SK-N-SH treated with all-trans-retinoic acid at 6 μM for 48 hours (cell line): Measurements from ENCODE around the gene BCL10.

Experiments
- ATAC-seq: fragments of 200-7000 bp; cut with Tn5 transposase; 3 replicates; pipeline ENCODE4 v1.9.1; 2020; ENCODE audit warnings: mild to moderate bottlenecking, moderate library complexity
- ARNTL ChIP-seq: fragments of 450-650 bp; formaldehyde crosslinking; IDR thresholded peaks from 2 replicates; pipeline ENCODE4 v1.5.0; 2020; ENCODE audit warnings: low read depth, mild to moderate bottlenecking, moderate library complexity, borderline replicate concordance
- BACH2 ChIP-seq: fragments of 250-450 bp; sonication (Bioruptor Pico); IDR thresholded peaks from 2 replicates; pipeline ENCODE4 v1.9.0; 2021; ENCODE audit warnings: mild to moderate bottlenecking, borderline replicate concordance
- CSDC2 ChIP-seq: fragments of 250-450 bp; sonication (Bioruptor Pico); IDR thresholded peaks from 2 replicates; pipeline ENCODE4 v1.5.0; 2020; ENCODE audit warnings: mild to moderate bottlenecking, moderate library complexity
- ESRRG ChIP-seq: fragments of 250-450 bp; sonication (Bioruptor Pico); IDR thresholded peaks from 2 replicates; pipeline ENCODE4 v1.6.1; 2021; ENCODE audit warnings: mild to moderate bottlenecking
- GLIS3 ChIP-seq: fragments of 250-450 bp; sonication (Bioruptor Pico); IDR thresholded peaks from 2 replicates; pipeline ENCODE4 v1.5.0; 2020; ENCODE audit warnings: mild to moderate bottlenecking, moderate library complexity
- ISL1 ChIP-seq: fragments of 250-450 bp; sonication (Bioruptor Pico); IDR thresholded peaks from 2 replicates; pipeline ENCODE4 v2.1.2; 2022; ENCODE audit warnings: mild to moderate bottlenecking, moderate library complexity
- OSR1 ChIP-seq: fragments of 250-450 bp; sonication (Bioruptor Pico); IDR thresholded peaks from 2 replicates; pipeline ENCODE4 v1.8.0; 2022; ENCODE audit warnings: moderate library complexity, mild to moderate bottlenecking, inconsistent platforms
- POU6F1 ChIP-seq: fragments of 250-450 bp; sonication (Bioruptor Pico); IDR thresholded peaks from 2 replicates; pipeline ENCODE4 v1.8.0; 2021; ENCODE audit warnings: low read depth, mild to moderate bottlenecking, moderate library complexity, borderline replicate concordance
- PPARA ChIP-seq: fragments of 250-450 bp; sonication (Bioruptor Pico); IDR thresholded peaks from 2 replicates; pipeline ENCODE4 v1.5.0; 2020; ENCODE audit warnings: mild to moderate bottlenecking, borderline replicate concordance
- RARB ChIP-seq: fragments of 250-450 bp; sonication (Bioruptor Pico); IDR thresholded peaks from 2 replicates; pipeline ENCODE4 v1.8.0; 2021; ENCODE audit warnings: mild to moderate bottlenecking, moderate library complexity
- SNAI2 ChIP-seq: fragments of 250-450 bp; sonication (Bioruptor Pico); IDR thresholded peaks from 2 replicates; pipeline ENCODE4 v1.5.0; 2020; ENCODE audit warnings: mild to moderate bottlenecking, moderate library complexity
- TSHZ2 ChIP-seq: fragments of 250-450 bp; sonication (Bioruptor Pico); IDR thresholded peaks from 2 replicates; pipeline ENCODE4 v1.5.0; 2020; ENCODE audit warnings: mild to moderate bottlenecking, moderate library complexity
- ZC3H10 ChIP-seq: fragments of 250-450 bp; sonication (Bioruptor Pico); IDR thresholded peaks from 2 replicates; pipeline ENCODE4 v1.5.1; 2021; ENCODE audit warnings: mild to moderate bottlenecking, moderate library complexity
- ZFP3 ChIP-seq: fragments of 250-450 bp; sonication (Bioruptor Pico); IDR thresholded peaks from 2 replicates; pipeline ENCODE4 v1.5.0; 2020; ENCODE audit warnings: mild to moderate bottlenecking, moderate library complexity
- ZFP30 ChIP-seq: fragments of 450-650 bp; formaldehyde crosslinking; IDR thresholded peaks from 2 replicates; pipeline ENCODE4 v1.5.0; 2022; ENCODE audit warnings: mild to moderate bottlenecking, moderate library complexity
- ZNF565 ChIP-seq: fragments of 450-650 bp; formaldehyde crosslinking; conservative IDR thresholded peaks from 2 replicates; pipeline ENCODE4 v1.5.0; 2020; ENCODE audit warnings: low read depth, mild to moderate bottlenecking, moderate library complexity
- ZNF8 ChIP-seq: fragments of 450-650 bp; formaldehyde crosslinking; IDR thresholded peaks from 2 replicates; pipeline ENCODE4 v1.5.0; 2020; ENCODE audit warnings: mild to moderate bottlenecking, moderate library complexity
- TF ChIP-seq, protein P1 (sequence below): fragments of 250-450 bp; sonication (Bioruptor Pico); IDR thresholded peaks from 2 replicates; pipeline ENCODE4 v1.5.1; 2020; ENCODE audit warnings: low read depth, mild to moderate bottlenecking, moderate library complexity
- TF ChIP-seq, protein P2 (sequence below): fragments of 250-450 bp; sonication (Bioruptor Pico); IDR thresholded peaks from 2 replicates; pipeline ENCODE4 v1.8.0; 2020; ENCODE audit warnings: mild to moderate bottlenecking, moderate library complexity, borderline replicate concordance
- TF ChIP-seq, protein P3 (sequence below): fragments of 250-450 bp; sonication (Bioruptor Pico); IDR thresholded peaks from 2 replicates; pipeline ENCODE4 v1.5.1; 2021; ENCODE audit warnings: mild to moderate bottlenecking, moderate library complexity

The BCL10 gene

GRCh38 chr1:85278853-85279314 lies 2.5 kb upstream of the BCL10 start:
- ATAC-seq = peak; percentile 44
- TF ChIP-seq OSR1 (CRISPR knock-in tag) = no peak
- no peak for TF ChIP-seq ESRRG
- no peak for TF ChIP-seq ZNF8 (CRISPR knock-in tag)
- TF ChIP-seq ZC3H10 (CRISPR knock-in tag) = no peak
- no peak for TF ChIP-seq ARNTL (CRISPR knock-in tag)
- TF ChIP-seq PPARA (CRISPR knock-in tag) = no peak
- TF ChIP-seq CSDC2 (CRISPR knock-in tag) = no peak
- TF ChIP-seq ZFP30 (CRISPR knock-in tag) = no peak
- no peak for TF ChIP-seq GLIS3 (CRISPR knock-in tag)
- no peak for TF ChIP-seq RARB (CRISPR knock-in tag)
- no peak for TF ChIP-seq TSHZ2
- TF ChIP-seq SNAI2 (CRISPR knock-in tag) = no peak
- TF ChIP-seq, protein P1, sequence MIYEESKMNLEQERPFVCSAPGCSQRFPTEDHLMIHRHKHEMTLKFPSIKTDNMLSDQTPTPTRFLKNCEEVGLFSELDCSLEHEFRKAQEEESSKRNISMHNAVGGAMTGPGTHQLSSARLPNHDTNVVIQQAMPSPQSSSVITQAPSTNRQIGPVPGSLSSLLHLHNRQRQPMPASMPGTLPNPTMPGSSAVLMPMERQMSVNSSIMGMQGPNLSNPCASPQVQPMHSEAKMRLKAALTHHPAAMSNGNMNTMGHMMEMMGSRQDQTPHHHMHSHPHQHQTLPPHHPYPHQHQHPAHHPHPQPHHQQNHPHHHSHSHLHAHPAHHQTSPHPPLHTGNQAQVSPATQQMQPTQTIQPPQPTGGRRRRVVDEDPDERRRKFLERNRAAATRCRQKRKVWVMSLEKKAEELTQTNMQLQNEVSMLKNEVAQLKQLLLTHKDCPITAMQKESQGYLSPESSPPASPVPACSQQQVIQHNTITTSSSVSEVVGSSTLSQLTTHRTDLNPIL = no peak
- no peak for TF ChIP-seq ISL1
- TF ChIP-seq, protein P2, sequence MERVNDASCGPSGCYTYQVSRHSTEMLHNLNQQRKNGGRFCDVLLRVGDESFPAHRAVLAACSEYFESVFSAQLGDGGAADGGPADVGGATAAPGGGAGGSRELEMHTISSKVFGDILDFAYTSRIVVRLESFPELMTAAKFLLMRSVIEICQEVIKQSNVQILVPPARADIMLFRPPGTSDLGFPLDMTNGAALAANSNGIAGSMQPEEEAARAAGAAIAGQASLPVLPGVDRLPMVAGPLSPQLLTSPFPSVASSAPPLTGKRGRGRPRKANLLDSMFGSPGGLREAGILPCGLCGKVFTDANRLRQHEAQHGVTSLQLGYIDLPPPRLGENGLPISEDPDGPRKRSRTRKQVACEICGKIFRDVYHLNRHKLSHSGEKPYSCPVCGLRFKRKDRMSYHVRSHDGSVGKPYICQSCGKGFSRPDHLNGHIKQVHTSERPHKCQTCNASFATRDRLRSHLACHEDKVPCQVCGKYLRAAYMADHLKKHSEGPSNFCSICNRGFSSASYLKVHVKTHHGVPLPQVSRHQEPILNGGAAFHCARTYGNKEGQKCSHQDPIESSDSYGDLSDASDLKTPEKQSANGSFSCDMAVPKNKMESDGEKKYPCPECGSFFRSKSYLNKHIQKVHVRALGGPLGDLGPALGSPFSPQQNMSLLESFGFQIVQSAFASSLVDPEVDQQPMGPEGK (CRISPR knock-in tag) = no peak
- TF ChIP-seq, protein P3, sequence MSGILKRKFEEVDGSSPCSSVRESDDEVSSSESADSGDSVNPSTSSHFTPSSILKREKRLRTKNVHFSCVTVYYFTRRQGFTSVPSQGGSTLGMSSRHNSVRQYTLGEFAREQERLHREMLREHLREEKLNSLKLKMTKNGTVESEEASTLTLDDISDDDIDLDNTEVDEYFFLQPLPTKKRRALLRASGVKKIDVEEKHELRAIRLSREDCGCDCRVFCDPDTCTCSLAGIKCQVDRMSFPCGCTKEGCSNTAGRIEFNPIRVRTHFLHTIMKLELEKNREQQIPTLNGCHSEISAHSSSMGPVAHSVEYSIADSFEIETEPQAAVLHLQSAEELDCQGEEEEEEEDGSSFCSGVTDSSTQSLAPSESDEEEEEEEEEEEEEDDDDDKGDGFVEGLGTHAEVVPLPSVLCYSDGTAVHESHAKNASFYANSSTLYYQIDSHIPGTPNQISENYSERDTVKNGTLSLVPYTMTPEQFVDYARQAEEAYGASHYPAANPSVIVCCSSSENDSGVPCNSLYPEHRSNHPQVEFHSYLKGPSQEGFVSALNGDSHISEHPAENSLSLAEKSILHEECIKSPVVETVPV (CRISPR knock-in tag) = no peak
- no peak for TF ChIP-seq ZNF565
- TF ChIP-seq POU6F1 (CRISPR knock-in tag) = no peak
- TF ChIP-seq ZFP3 (CRISPR knock-in tag) = no peak
- no peak for TF ChIP-seq BACH2 (CRISPR knock-in tag)

DNA sequence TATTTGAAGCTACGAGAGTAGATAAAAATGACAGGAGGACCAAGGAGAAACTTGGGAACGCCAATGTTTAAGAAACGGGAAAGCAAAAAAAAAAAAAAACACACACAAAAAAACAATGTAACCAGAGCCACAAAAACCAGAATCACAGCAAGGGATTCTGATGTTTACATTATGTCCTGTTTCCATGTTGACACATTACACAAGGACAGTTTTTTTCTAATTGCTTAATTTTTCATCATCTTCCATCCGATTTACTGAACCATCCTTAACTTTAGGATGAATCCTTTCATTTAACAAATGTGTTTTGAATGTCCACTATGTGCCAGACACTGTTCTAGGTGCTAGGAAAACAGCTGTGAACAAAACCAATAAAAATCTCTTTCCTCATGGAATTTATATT lies 1.4 kb upstream of the BCL10 start:
- TF ChIP-seq ARNTL (CRISPR knock-in tag) (no peak), OSR1 (CRISPR knock-in tag) (no peak), PPARA (CRISPR knock-in tag) (no peak), GLIS3 (CRISPR knock-in tag) (no peak), RARB (CRISPR knock-in tag) (no peak), TSHZ2 (no peak), ESRRG (no peak)
- ATAC-seq = no peak
